ENCODE measurements around the gene BBLN. TPM values are rescaled to one million over a fixed set of nuclear protein-coding genes. Genes with fewer than 3 reads are reported as not detected.
A peak's percentile ranks its signal among the peaks of the same experiment; 100 is the strongest.
"Not testable (repeated sequence)": the region's sequence is repeated elsewhere in the genome, so short reads cannot be mapped to it uniquely, and the experiment has no call there.

The BBLN gene, protein sequence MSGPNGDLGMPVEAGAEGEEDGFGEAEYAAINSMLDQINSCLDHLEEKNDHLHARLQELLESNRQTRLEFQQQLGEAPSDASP
- polyA plus RNA-seq (2013, experiment 1 of 2): 109 TPM
- polyA plus RNA-seq (2013, experiment 2 of 2): 84.8 TPM

GRCh38 chr9:128159784-128160602 is at the start of gene BBLN:
Gene BBLN (plus strand): TSS chr9:128160265. CDS start chr9:128160408, 143 bp downstream.
- Histone ChIP-seq H3K27ac (ENCODE audit: low read depth, low read length, severe bottlenecking) (peak within 1 kb of the TSS; percentile 62), H3K4me1 (ENCODE audit: control insufficient read depth, insufficient read depth, low read length, poor library complexity, severe bottlenecking) (no peaks in the 10 kb centered on the region), H3K36me3 (ENCODE audit: control insufficient read depth, insufficient read depth, low read length) (peaks cover 33% of the 10 kb centered on the region), H3K9me3 (ENCODE audit: control insufficient read depth, low read length) (no peaks in the 10 kb centered on the region), H3K4me3 (ENCODE audit: extremely low read depth, insufficient read depth, low read length, poor library complexity, severe bottlenecking) (peak within 1 kb of the TSS; percentile 79)
- WGBS, 2 experiments (ENCODE audit: insufficient coverage in 2 of 2): 1% methylated on average over 46 to 61 of the region's 77 CpGs

DNA sequence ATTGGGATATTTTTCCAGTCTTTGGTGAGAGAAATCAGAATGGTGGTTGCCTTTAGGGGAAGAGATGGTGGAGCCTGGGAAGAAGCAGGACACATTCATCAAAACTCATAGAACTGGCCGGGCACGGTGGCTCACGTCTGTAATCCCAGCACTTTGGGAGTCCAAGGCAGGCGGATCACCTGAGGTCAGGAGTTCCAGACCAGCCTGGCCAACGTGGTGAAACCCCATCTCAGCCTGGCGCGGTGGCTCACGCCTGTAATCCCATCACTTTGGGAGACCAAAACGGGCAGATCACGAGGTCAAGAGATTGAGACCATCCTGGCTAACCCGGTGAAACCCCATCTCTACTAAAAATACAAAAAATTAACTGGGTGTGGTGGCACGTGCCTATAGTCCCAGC is 48.3 kb upstream of the BBLN start:
- H3K27ac ChIP-seq (ENCODE audit: low read depth, low read length, severe bottlenecking); H3K4me3 ChIP-seq (ENCODE audit: extremely low read depth, insufficient read depth, low read length, poor library complexity, severe bottlenecking); H3K9me3 ChIP-seq (ENCODE audit: control insufficient read depth, low read length); H3K4me1 ChIP-seq (ENCODE audit: control insufficient read depth, insufficient read depth, low read length, poor library complexity, severe bottlenecking): not testable (repeated sequence)
- WGBS, 2 experiments (ENCODE audit: insufficient coverage in 2 of 2): 89 to 91% methylated on average over 8 of the region's 12 CpGs
- H3K36me3 ChIP-seq (ENCODE audit: control insufficient read depth, insufficient read depth, low read length): peaks cover 44% of the 10 kb centered on the region

GRCh38 chr9:128113526-128114325 is 46.3 kb upstream of the BBLN start:
- peaks cover 3% of the 10 kb centered on the region for H3K4me1 ChIP-seq (ENCODE audit: control insufficient read depth, insufficient read depth, low read length, poor library complexity, severe bottlenecking)
- H3K36me3 ChIP-seq (ENCODE audit: control insufficient read depth, insufficient read depth, low read length): peaks cover 25% of the 10 kb centered on the region
- no peaks in the 10 kb centered on the region for H3K9me3 ChIP-seq (ENCODE audit: control insufficient read depth, low read length)
- 95 to 99% methylated on average over 10 to 12 of the region's 12 CpGs for WGBS, 2 experiments (ENCODE audit: insufficient coverage in 2 of 2)
- H3K27ac ChIP-seq (ENCODE audit: low read depth, low read length, severe bottlenecking): no peak overlapping the region
- no peak overlapping the region for H3K4me3 ChIP-seq (ENCODE audit: extremely low read depth, insufficient read depth, low read length, poor library complexity, severe bottlenecking)

DNA sequence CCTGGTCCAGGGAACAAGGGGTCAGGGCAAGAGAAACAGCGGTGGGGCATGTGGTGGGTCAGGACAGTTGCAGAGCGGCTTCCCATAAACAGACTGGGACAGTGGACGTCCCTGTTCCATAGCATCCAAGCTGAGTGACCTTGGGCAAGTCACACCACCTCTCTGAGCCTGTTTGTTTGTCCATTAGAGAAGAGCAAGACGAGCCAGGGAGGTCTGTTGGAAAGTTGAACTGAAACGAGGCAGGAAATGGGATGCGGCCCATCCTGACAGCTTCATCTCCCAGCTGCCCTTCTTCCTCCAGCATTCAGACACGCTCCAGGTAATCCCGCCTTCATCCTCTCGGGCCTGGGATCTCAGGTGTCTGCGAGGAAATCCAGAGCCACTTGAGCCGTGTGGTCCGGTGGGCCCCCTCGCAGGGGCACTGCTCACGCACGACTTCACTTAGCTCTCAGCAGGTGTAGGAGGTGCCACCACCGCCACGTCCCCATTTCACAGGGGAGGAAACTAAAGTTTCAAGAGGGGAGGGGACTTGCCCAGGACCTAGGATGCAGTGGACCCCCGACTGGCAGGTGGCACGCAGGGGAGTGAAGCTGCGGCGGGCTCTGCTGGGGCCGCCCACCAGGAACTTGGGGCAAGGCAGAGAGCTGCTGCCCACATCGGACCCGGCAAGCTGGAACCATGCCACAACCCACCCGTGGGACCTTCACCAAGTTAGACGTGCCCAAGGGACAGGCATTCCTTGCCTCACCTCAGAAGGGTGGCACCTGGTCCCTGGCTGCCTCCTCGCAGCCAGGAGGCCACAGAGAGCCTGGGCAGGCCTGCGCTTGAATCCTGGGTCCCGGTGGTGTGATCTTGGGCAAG is 45.5 kb upstream of the BBLN start:
- no peaks in the 10 kb centered on the region for H3K9me3 ChIP-seq (ENCODE audit: control insufficient read depth, low read length)
- WGBS, 2 experiments (ENCODE audit: insufficient coverage in 2 of 2): 92 to 93% methylated on average over 19 to 28 of the region's 29 CpGs
- peaks cover 17% of the 10 kb centered on the region for H3K36me3 ChIP-seq (ENCODE audit: control insufficient read depth, insufficient read depth, low read length)
- no peak overlapping the region for H3K4me3 ChIP-seq (ENCODE audit: extremely low read depth, insufficient read depth, low read length, poor library complexity, severe bottlenecking)
- no peak overlapping the region for H3K27ac ChIP-seq (ENCODE audit: low read depth, low read length, severe bottlenecking)
- peaks cover 3% of the 10 kb centered on the region for H3K4me1 ChIP-seq (ENCODE audit: control insufficient read depth, insufficient read depth, low read length, poor library complexity, severe bottlenecking)

DNA sequence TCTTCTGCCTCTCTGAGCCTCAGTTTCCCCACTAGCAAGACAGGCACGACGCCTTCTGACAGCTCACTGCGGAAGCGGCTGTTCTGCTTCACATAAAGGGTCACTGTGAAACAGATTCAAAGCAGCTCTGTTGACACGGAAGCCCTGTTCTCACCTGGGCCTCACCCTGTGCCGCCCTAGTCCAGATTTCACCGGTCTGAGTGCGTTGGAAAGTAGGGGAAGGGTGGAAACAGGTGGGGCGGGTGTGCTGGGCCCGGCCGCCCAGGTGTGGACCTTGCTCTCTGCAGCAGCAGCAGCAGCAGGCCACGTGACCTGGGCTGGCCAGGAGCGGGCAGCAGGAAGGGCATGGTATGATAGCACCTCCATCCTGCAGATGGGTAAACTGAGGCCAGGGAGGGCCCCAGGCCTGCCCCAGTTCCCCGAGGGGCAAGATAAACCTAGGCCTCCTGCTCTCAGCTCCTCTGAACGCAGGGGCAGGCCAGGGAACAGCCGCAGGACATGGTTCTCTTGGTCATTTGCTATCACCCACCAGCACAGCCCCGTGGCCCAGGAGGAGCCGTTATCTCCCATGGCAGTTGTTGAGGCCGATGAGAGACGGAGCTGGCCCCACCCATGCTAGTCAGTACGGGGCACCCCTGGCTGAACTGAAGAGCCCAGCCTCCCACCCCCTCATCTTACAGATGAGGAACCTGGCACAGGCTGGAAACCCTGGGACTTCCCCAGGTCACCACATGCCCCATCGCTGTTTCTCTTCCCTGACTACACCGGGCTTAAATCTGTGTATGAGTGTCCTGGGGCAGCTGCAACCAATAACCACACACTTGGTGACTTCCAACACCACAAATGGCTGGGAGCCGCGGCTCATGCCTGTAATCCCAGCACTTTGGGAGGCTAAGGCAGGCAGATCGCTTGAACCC is 44.6 kb upstream of the BBLN start:
- peaks cover 3% of the 10 kb centered on the region for H3K4me1 ChIP-seq (ENCODE audit: control insufficient read depth, insufficient read depth, low read length, poor library complexity, severe bottlenecking)
- H3K36me3 ChIP-seq (ENCODE audit: control insufficient read depth, insufficient read depth, low read length): peaks cover 15% of the 10 kb centered on the region
- H3K9me3 ChIP-seq (ENCODE audit: control insufficient read depth, low read length): no peaks in the 10 kb centered on the region
- 92% methylated on average over 22 of the region's 26 CpGs for WGBS, 2 experiments (ENCODE audit: insufficient coverage in 2 of 2)
- H3K27ac ChIP-seq (ENCODE audit: low read depth, low read length, severe bottlenecking): no peak overlapping the region
- no peak overlapping the region for H3K4me3 ChIP-seq (ENCODE audit: extremely low read depth, insufficient read depth, low read length, poor library complexity, severe bottlenecking)

DNA sequence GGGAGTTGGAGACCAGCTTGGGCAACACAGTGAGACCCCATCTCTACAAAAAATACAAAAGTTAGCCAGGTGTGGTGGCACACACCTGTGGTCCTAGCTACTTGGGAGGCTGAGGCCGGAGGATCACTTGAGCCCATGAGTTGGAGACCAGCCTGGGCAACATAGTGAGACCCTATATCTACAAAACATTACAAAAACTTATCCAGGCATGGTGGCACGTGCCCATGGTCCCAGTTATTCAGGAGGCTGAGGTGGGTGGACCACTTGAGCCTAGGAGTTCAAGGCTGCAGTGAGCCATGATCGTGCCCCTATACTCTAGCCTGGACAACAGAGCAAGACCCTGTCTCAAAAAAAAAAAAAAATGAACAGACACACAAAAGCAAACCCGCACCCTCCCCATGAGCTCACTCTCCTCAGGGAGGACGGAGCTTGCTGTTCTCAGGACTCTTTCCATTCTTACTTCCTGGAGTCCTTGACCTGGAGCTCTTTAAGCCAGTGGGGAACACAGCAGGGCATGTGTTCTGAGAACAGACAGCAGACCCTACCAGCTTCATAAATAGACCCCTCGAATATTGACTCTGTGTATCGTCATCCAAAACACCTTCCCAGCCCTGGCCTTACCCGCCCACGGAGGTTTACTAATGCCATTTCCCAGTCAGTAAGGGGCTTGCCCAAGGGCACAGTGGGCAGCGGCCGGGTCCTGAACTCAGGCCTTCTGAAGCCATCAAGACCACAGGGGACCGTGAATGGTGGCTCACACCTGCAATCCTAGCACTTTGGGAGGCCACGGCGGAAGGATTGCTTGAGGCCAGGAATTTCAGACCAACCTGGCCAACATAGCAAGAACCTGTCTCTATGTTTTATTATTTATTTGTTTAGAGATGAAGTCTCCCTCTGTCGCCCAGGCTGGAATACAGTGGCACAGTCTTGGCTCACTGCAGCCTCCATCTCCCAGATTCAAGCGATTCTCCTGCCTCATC is 43.7 kb upstream of the BBLN start:
- 97 to 99% methylated on average over 12 of the region's 16 CpGs for WGBS, 2 experiments (ENCODE audit: insufficient coverage in 2 of 2)
- Histone ChIP-seq H3K9me3 (ENCODE audit: control insufficient read depth, low read length) (no peaks in the 10 kb centered on the region), H3K4me3 (ENCODE audit: extremely low read depth, insufficient read depth, low read length, poor library complexity, severe bottlenecking) (no peak overlapping the region), H3K36me3 (ENCODE audit: control insufficient read depth, insufficient read depth, low read length) (peaks cover 19% of the 10 kb centered on the region), H3K27ac (ENCODE audit: low read depth, low read length, severe bottlenecking) (no peak overlapping the region), H3K4me1 (ENCODE audit: control insufficient read depth, insufficient read depth, low read length, poor library complexity, severe bottlenecking) (peaks cover 3% of the 10 kb centered on the region)

GRCh38 chr9:128117613-128118471 is 42.2 kb upstream of the BBLN start:
- Histone ChIP-seq H3K4me3 (ENCODE audit: extremely low read depth, insufficient read depth, low read length, poor library complexity, severe bottlenecking) (no peak overlapping the region), H3K36me3 (ENCODE audit: control insufficient read depth, insufficient read depth, low read length) (peaks cover 31% of the 10 kb centered on the region), H3K27ac (ENCODE audit: low read depth, low read length, severe bottlenecking) (no peak overlapping the region), H3K9me3 (ENCODE audit: control insufficient read depth, low read length) (no peaks in the 10 kb centered on the region), H3K4me1 (ENCODE audit: control insufficient read depth, insufficient read depth, low read length, poor library complexity, severe bottlenecking) (peaks cover 3% of the 10 kb centered on the region)
- WGBS, 2 experiments (ENCODE audit: insufficient coverage in 2 of 2): 21 to 24% methylated on average over 26 to 27 of the region's 27 CpGs

GRCh38 chr9:128118472-128118857 is 41.6 kb upstream of the BBLN start:
- peaks cover 3% of the 10 kb centered on the region for H3K4me1 ChIP-seq (ENCODE audit: control insufficient read depth, insufficient read depth, low read length, poor library complexity, severe bottlenecking)
- no peaks in the 10 kb centered on the region for H3K9me3 ChIP-seq (ENCODE audit: control insufficient read depth, low read length)
- WGBS, 2 experiments (ENCODE audit: insufficient coverage in 2 of 2): 88 to 100% methylated on average over 2 to 3 of the region's 3 CpGs
- H3K36me3 ChIP-seq (ENCODE audit: control insufficient read depth, insufficient read depth, low read length): peaks cover 31% of the 10 kb centered on the region
- no peak overlapping the region for H3K27ac ChIP-seq (ENCODE audit: low read depth, low read length, severe bottlenecking)
- H3K4me3 ChIP-seq (ENCODE audit: extremely low read depth, insufficient read depth, low read length, poor library complexity, severe bottlenecking): no peak overlapping the region

Measured in mesodermal cell (in vitro differentiated cells).